Neural cell (in vitro differentiated cells): Measurements from ENCODE around the gene TBC1D9. TPM values are rescaled to one million over a fixed set of nuclear protein-coding genes. Genes with fewer than 3 reads are reported as not detected.

Source experiments
- H2AFZ ChIP-seq: fragments of 200-600, 300-800 bp; sonication (generic), shearing (Covaris generic); 2 replicates; pipeline ENCODE4 v1.6.0; 2014; ENCODE audit warnings: low read depth, mild to moderate bottlenecking, antibody characterized with exemption, low read length, moderate library complexity
- H3F3A ChIP-seq: fragments of 200-600 bp; shearing (Covaris generic); 2 replicates; pipeline ENCODE4 v1.6.1; 2016; ENCODE audit warnings: mild to moderate bottlenecking, moderate library complexity, mixed read lengths, antibody characterized with exemption, low read length; ENCODE audit not compliant: insufficient read depth, poor library complexity, severe bottlenecking
- H3K27ac ChIP-seq: fragments of 200-600, 300-800 bp; sonication (generic), shearing (Covaris generic); 2 replicates; pipeline ENCODE4 v1.5.1; 2014; ENCODE audit warnings: mild to moderate bottlenecking, low read length, moderate library complexity
- H3K27me3 ChIP-seq: fragments of 300-800, 200-600 bp; sonication (generic), shearing (Covaris generic); 2 replicates; pipeline ENCODE4 v1.6.0; 2014; ENCODE audit warnings: mild to moderate bottlenecking, low read depth, low read length, moderate library complexity; ENCODE audit not compliant: insufficient read depth
- H3K36me3 ChIP-seq: fragments of 300-800, 200-600 bp; sonication (generic), shearing (Covaris generic); 2 replicates; pipeline ENCODE4 v1.5.1; 2014; ENCODE audit warnings: mild to moderate bottlenecking, antibody characterized with exemption, low read length, moderate library complexity; ENCODE audit not compliant: insufficient read depth
- H3K4me2 ChIP-seq: fragments of 300-800, 200-600 bp; sonication (generic), shearing (Covaris generic); 2 replicates; pipeline ENCODE4 v1.6.0; 2014; ENCODE audit warnings: mild to moderate bottlenecking, low read length
- H3K4me3 ChIP-seq: fragments of 300-800, 200-600 bp; sonication (generic), shearing (Covaris generic); 2 replicates; pipeline ENCODE4 v1.5.1; 2014; ENCODE audit warnings: mild to moderate bottlenecking, low read length, moderate library complexity
- H3K79me2 ChIP-seq: fragments of 200-600 bp; shearing (Covaris generic); replicated peaks from 2 replicates; pipeline ENCODE4 v1.6.0; 2014; ENCODE audit warnings: mild to moderate bottlenecking, low read length, moderate library complexity; ENCODE audit not compliant: insufficient read depth
- H3K9ac ChIP-seq: fragments of 300-800, 200-600 bp; sonication (generic), shearing (Covaris generic); 2 replicates; pipeline ENCODE4 v1.6.1; 2016; ENCODE audit warnings: mild to moderate bottlenecking, low read length, mixed read lengths
- H3K9me2 ChIP-seq: fragments of 200-600 bp; shearing (Covaris generic); 2 replicates; pipeline ENCODE4 v1.6.1; 2016; ENCODE audit warnings: mild to moderate bottlenecking, low read length, mixed read lengths; ENCODE audit not compliant: insufficient read depth
- H3K9me3 ChIP-seq: fragments of 200-600, 300-800 bp; sonication (generic), shearing (Covaris generic); 2 replicates; pipeline ENCODE4 v1.6.1; 2016; ENCODE audit warnings: mild to moderate bottlenecking, mixed run types, low read length, moderate library complexity, mixed read lengths
- H4K20me1 ChIP-seq: fragments of 200-600 bp; shearing (Covaris generic); 2 replicates; pipeline ENCODE4 v1.6.1; 2016; ENCODE audit warnings: mild to moderate bottlenecking, mixed run types; ENCODE audit not compliant: insufficient read depth
- EP300 ChIP-seq: fragments of 450-650 bp; conservative IDR thresholded peaks from 2 replicates; pipeline ENCODE4 v1.6.1; 2014; ENCODE audit warnings: antibody characterized with exemption, mild to moderate bottlenecking, moderate library complexity; ENCODE audit not compliant: poor library complexity, severe bottlenecking
- EZH2 ChIP-seq: fragments of 200-600, 300-800 bp; shearing (Covaris generic), sonication (generic); IDR thresholded peaks from 2 replicates; pipeline ENCODE4 v1.6.1; 2014; ENCODE audit warnings: antibody characterized with exemption, low read length, borderline replicate concordance, mild to moderate bottlenecking; ENCODE audit not compliant: insufficient read depth, poor library complexity, severe bottlenecking
- MXI1 ChIP-seq: fragments of 450-650 bp; conservative IDR thresholded peaks from 2 replicates; pipeline ENCODE4 v1.6.1; 2014; ENCODE audit warnings: antibody characterized with exemption, mild to moderate bottlenecking; ENCODE audit not compliant: poor library complexity, severe bottlenecking
- POLR2AphosphoS5 ChIP-seq: IDR thresholded peaks from 2 replicates; pipeline ENCODE4 v1.6.1; 2012
- RAD21 ChIP-seq: fragments of 450-650 bp; conservative IDR thresholded peaks from 2 replicates; pipeline ENCODE4 v1.6.1; 2014; ENCODE audit warnings: antibody characterized with exemption, mild to moderate bottlenecking, moderate library complexity
- SMC3 ChIP-seq: fragments of 450-650 bp; conservative IDR thresholded peaks from 2 replicates; pipeline ENCODE4 v1.6.1; 2014; ENCODE audit warnings: antibody characterized with exemption, mild to moderate bottlenecking, moderate library complexity; ENCODE audit not compliant: poor library complexity
- TAF1 ChIP-seq: IDR thresholded peaks from 2 replicates; pipeline ENCODE4 v1.6.1; 2012; ENCODE audit warnings: low read depth
- polyA plus RNA-seq: library from polyadenylated mRNA; depleted of rRNA; stranded (reverse); fragments of >200 nt; gene quantifications from 2 replicates; pipeline ENCODE4 v1.2.3, GENCODE V29; 2014
- TF ChIP-seq, protein P1 (sequence below): fragments of 450-650 bp; IDR thresholded peaks from 2 replicates; pipeline ENCODE4 v1.5.1; 2014; ENCODE audit warnings: antibody characterized with exemption, mild to moderate bottlenecking, moderate library complexity; ENCODE audit not compliant: poor library complexity, severe bottlenecking
- TF ChIP-seq, protein P2 (sequence below): IDR thresholded peaks from 2 replicates; pipeline ENCODE4 v1.6.1; 2012; ENCODE audit warnings: borderline replicate concordance

TBC1D9 gene
- polyA plus RNA-seq, 1 donor from 2014 or later = 42.8 TPM

DNA sequence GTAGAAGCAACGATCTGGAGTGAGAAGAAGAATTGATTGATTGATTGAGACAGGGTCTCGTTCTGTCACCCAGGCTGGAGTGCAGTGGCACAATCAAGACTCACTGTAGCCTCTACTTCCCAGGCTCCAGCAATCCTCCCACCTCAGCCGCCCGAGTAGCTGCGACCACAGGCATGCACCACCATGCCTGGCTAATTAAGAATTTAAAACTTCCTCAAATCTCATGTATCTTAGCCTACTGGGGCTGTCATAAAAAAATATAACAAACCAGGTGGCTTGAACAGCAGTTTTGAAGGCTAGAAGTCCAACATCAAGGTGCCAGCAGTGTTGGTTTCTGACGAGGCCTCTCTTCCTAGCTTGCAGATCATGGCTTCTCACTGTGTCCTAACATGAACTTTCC is 18.3 kb upstream of the TBC1D9 start:
- H3K36me3 ChIP-seq = no peaks in the 10 kb centered on the region
- TF ChIP-seq RAD21 (no peak), TAF1 (no peak), EZH2 (no peak), POLR2AphosphoS5 (no peak)
- H3K9me3 ChIP-seq = no peaks in the 10 kb centered on the region
- H3K4me2 ChIP-seq = no peak overlapping the region
- H4K20me1 ChIP-seq = no peaks in the 10 kb centered on the region
- H3K27ac ChIP-seq = no peak overlapping the region
- no peaks in the 10 kb centered on the region for H3F3A ChIP-seq
- H3K9me2 ChIP-seq = no peaks in the 10 kb centered on the region
- H3K4me3 ChIP-seq = no peak overlapping the region
- no peak overlapping the region for H3K9ac ChIP-seq
- H2AFZ ChIP-seq = no peak overlapping the region
- no peaks in the 10 kb centered on the region for H3K79me2 ChIP-seq
- no peaks in the 10 kb centered on the region for H3K27me3 ChIP-seq

DNA sequence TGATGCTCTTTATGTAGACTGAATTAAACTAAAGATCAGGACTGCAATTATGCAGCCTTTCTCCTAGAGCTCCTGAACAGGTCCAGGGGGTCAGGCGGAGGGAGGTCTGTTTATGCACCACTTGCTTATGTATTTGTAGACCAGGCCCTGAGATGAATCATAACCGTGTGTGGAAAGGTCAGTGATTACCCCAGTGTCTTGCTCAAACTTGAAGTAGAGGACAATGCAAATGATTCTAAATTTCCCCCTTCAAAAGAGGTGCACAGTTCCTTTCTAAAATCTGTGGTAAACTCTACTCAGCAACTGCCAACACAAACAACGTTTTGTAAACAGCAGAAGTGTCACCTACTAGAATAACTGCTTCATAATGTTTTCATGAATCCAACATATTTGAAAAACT is 13.0 kb upstream of the TBC1D9 start:
- no peaks in the 10 kb centered on the region for H3K79me2 ChIP-seq
- no peak overlapping the region for H2AFZ ChIP-seq
- no peaks in the 10 kb centered on the region for H3F3A ChIP-seq
- H3K27me3 ChIP-seq = no peaks in the 10 kb centered on the region
- no peaks in the 10 kb centered on the region for H4K20me1 ChIP-seq
- no peak overlapping the region for H3K4me2 ChIP-seq
- H3K27ac ChIP-seq = no peak overlapping the region
- H3K9ac ChIP-seq = no peak overlapping the region
- H3K36me3 ChIP-seq = no peaks in the 10 kb centered on the region
- no peaks in the 10 kb centered on the region for H3K9me3 ChIP-seq
- H3K9me2 ChIP-seq = no peaks in the 10 kb centered on the region
- TF ChIP-seq, protein P1, sequence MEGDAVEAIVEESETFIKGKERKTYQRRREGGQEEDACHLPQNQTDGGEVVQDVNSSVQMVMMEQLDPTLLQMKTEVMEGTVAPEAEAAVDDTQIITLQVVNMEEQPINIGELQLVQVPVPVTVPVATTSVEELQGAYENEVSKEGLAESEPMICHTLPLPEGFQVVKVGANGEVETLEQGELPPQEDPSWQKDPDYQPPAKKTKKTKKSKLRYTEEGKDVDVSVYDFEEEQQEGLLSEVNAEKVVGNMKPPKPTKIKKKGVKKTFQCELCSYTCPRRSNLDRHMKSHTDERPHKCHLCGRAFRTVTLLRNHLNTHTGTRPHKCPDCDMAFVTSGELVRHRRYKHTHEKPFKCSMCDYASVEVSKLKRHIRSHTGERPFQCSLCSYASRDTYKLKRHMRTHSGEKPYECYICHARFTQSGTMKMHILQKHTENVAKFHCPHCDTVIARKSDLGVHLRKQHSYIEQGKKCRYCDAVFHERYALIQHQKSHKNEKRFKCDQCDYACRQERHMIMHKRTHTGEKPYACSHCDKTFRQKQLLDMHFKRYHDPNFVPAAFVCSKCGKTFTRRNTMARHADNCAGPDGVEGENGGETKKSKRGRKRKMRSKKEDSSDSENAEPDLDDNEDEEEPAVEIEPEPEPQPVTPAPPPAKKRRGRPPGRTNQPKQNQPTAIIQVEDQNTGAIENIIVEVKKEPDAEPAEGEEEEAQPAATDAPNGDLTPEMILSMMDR = no peak
- no peak for TF ChIP-seq SMC3
- no peak for TF ChIP-seq POLR2AphosphoS5
- no peak for TF ChIP-seq MXI1
- TF ChIP-seq, protein P2, sequence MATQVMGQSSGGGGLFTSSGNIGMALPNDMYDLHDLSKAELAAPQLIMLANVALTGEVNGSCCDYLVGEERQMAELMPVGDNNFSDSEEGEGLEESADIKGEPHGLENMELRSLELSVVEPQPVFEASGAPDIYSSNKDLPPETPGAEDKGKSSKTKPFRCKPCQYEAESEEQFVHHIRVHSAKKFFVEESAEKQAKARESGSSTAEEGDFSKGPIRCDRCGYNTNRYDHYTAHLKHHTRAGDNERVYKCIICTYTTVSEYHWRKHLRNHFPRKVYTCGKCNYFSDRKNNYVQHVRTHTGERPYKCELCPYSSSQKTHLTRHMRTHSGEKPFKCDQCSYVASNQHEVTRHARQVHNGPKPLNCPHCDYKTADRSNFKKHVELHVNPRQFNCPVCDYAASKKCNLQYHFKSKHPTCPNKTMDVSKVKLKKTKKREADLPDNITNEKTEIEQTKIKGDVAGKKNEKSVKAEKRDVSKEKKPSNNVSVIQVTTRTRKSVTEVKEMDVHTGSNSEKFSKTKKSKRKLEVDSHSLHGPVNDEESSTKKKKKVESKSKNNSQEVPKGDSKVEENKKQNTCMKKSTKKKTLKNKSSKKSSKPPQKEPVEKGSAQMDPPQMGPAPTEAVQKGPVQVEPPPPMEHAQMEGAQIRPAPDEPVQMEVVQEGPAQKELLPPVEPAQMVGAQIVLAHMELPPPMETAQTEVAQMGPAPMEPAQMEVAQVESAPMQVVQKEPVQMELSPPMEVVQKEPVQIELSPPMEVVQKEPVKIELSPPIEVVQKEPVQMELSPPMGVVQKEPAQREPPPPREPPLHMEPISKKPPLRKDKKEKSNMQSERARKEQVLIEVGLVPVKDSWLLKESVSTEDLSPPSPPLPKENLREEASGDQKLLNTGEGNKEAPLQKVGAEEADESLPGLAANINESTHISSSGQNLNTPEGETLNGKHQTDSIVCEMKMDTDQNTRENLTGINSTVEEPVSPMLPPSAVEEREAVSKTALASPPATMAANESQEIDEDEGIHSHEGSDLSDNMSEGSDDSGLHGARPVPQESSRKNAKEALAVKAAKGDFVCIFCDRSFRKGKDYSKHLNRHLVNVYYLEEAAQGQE = no peak
- no peak for TF ChIP-seq TAF1
- no peak for TF ChIP-seq RAD21
- H3K4me3 ChIP-seq = no peak overlapping the region

DNA sequence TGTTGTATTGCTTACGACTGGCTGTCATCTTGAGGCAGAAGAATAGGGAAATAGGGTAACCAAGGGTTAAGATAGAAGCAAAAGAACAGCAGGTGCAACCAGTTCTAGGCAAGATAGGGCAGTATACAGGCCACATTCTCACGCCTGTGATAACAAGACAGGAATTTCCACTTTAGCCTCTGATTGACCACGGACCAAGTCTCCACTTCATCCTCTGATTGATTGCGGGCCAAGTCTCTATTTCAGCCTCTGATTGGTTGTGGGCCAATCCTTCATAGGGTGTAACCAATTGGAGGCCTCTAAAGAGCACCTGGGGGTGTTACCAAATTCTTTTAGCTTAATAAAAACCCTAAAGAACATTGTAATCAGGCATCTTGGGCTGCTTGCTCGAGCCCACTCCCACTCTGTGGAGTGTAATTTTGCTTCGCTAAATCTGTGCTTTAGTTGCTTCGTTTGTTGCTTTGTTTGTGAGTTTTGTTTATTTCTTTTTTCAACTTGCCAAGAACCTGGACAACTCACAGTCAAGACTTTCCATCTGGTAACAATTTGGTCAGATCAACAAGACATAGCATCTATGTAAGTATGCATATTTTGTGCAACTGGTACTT is 8.7 kb upstream of the TBC1D9 start:
- H3K9ac ChIP-seq = no peak overlapping the region
- H3F3A ChIP-seq = no peaks in the 10 kb centered on the region
- no peaks in the 10 kb centered on the region for H3K36me3 ChIP-seq
- no peak overlapping the region for H3K27ac ChIP-seq
- no peak overlapping the region for H2AFZ ChIP-seq
- H3K27me3 ChIP-seq = no peaks in the 10 kb centered on the region
- no peak overlapping the region for H3K4me3 ChIP-seq
- no peaks in the 10 kb centered on the region for H4K20me1 ChIP-seq
- H3K9me2 ChIP-seq = no peaks in the 10 kb centered on the region
- TF ChIP-seq, protein P1 = no peak
- TF ChIP-seq TAF1 = no peak
- TF ChIP-seq, protein P2 = no peak
- TF ChIP-seq SMC3 = no peak
- no peak for TF ChIP-seq MXI1
- TF ChIP-seq EP300 = no peak
- no peak for TF ChIP-seq POLR2AphosphoS5
- TF ChIP-seq EZH2 = no peak
- no peak for TF ChIP-seq RAD21
- no peaks in the 10 kb centered on the region for H3K79me2 ChIP-seq
- no peaks in the 10 kb centered on the region for H3K9me3 ChIP-seq
- H3K4me2 ChIP-seq = no peak overlapping the region
